Activated gamma-delta T cell (primary cell): Measurements from ENCODE around the gene SGCA.

Experiments
- DNase-seq: peaks from one replicate; lab custom pipeline; 2025; lab: John Stamatoyannopoulos, UW

Gene SGCA

GRCh38 chr17:50221864-50222545 lies 56.2 kb downstream of the SGCA start:
- no peak for DNase-seq

GRCh38 chr17:50222922-50223321 lies 57.1 kb downstream of the SGCA start:
- DNase-seq = no peak
